ENCODE data around the gene EFCAB13.
"Not testable (repeated sequence)": the region's sequence is repeated elsewhere in the genome, so short reads cannot be mapped to it uniquely, and the experiment has no call there.

The EFCAB13 gene

DNA sequence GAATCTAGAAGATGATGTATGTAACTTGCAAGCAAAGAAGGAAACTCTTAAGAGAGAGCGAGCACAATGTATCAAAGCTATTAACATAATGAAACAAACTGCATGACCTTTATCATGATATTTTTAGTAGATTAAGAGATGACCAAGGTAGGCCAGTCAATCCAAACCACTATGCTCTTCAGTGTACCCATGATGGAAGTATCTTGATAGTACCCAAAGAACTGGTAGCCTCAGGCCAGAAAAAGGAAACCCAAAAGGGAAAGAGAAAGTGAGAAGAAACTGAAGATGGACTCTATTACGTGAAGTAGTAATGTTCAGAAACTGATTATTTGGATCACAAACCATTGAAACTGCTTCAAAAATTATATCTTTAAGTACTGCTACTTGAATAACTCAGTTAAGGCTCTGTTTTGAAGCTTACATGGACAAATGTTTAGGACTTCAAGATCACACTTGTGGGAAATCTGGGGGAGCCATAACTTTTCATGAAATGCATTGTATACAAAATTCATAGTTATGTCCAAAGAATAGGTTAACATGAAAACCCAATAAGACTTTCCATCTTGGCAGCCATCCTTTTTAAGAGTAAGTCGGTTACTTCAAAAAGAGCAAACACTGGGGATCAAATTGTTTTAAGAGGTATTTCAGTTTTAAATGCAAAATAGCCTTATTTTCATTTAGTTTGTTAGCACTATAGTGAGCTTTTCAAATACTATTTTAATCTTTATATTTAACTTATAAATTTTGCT, 102.3 kb downstream of the EFCAB13 start:
- DNase-seq (ENCODE audit: low spot score): not testable (repeated sequence)

DNA sequence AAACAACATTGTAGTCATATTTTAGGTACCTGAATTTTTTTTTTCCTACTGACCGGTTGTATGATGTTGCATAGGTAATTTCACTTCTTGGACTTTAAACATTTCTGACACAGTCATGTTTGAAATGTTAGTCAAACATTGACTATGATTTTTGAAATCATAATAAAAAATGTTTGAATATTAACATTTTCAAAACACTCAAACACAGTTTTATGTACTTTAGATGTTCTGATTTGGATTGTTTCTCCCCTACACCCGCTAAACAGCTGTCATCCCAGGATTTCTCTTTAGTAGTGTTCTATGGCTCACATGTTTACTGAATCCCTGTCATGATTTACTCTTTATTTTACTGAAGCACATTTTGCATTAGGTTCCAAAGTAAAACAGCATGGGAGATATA, 104.2 kb downstream of the EFCAB13 start:
- DNase-seq (ENCODE audit: low spot score): peak; percentile 16

DNA sequence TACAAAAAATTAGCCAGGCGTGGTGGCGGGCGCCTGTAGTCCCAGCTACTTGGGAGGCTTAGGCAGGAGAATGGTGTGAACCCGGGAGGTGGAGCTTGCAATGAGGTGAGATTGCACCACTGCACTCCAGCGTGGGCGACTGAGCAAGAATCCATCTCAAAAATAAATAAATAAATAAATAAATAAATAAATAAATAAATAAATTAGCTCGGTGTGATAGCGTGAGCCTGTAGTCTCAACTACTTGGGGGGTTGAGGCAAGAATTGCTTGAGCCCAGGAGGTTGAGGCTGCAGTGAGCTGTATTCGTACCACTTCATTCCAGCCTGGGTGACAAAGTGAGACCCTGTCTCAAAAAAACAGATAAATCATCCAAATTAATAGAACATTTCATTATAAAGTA, 108.5 kb downstream of the EFCAB13 start:
- not testable (repeated sequence) for DNase-seq (ENCODE audit: low spot score)

DNA sequence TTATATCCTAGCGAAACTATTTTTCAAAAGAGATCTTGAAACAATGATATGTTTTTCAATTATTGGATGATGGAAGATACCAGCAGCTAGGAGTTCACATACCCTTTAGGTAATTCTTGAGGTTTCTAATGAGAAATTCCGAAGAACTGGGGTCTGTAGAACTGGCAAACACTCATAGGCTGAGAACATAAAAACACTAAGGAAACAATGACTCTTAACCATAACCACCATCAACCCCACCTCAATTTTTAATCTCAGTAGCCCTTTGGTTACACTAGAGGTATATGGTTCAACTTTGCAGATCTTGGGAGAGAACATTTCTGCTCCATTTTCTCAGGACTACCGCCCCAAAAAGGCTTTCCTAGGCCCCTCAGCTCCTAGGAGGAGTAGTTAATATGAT, 141.4 kb downstream of the EFCAB13 start:
- DNase-seq (ENCODE audit: low spot score): no peak

DNA sequence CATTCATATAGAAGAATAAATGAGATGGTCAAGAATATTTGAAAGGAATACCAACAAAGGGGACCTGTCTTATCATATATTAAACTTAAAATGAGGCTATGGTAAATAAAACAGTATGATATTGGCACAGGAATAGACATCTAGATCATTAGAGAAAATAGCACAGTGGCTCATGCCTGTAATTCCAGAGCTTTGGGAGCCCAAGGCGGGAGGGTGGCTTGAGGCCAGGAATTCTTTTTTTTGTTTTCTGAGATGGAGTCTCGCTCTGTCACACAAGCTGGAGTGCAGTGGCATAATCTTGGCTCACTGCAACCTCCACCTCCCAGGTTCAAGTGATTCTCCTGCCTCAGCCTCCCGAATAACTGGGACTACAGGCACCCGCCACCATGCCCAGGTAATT, 143.2 kb downstream of the EFCAB13 start:
- DNase-seq (ENCODE audit: low spot score): not testable (repeated sequence)

DNA sequence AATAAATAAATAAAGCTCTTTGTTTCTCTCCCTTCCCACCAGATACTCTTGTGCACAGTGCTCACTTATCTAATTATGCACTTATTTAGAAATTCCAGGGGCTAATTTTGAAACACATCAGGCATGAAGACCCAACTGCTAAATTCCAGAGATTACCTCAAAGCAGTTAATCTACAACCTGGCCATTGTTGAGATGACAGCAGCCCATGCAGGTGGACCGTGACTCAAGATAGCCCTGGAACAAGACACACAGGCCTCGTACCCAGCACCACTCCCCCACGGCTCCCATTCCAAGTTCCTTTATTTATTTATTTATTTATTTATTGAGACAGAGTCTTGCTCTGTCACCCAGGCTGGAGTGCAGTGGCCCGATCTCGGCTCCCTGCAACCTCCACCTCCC, 147.1 kb downstream of the EFCAB13 start:
- DNase-seq (ENCODE audit: low spot score): no peak

DNA sequence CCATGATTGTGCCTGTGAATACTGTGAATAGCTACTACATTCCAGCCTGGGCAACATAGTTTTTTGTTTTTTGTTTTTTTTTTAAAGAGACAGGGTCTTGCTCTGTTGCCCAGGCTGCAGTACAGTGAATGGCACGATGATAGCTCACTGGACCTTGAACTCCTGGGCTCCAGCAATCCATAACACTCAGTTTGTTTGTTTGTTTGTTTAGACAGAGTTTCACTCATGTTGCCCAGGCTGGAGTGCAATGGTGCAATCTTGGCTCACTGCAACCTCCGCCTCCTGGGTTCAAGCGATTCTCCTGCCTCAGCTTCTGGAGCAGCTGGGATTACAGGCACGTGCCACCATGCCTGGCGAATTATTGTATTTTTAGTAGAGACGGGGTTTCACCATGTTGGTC, 148.3 kb downstream of the EFCAB13 start:
- not testable (repeated sequence) for DNase-seq (ENCODE audit: low spot score)
